Measurements from ENCODE around the gene LIPA. TPM values are rescaled to one million over a fixed set of nuclear protein-coding genes. Genes with fewer than 3 reads are reported as not detected.
"Not testable (repeated sequence)": the region's sequence is repeated elsewhere in the genome, so short reads cannot be mapped to it uniquely, and the experiment has no call there.

Gene LIPA
- total and polyA plus RNA-seq, 4 donors = 26.3 to 83.3 (median 56.7) TPM

DNA sequence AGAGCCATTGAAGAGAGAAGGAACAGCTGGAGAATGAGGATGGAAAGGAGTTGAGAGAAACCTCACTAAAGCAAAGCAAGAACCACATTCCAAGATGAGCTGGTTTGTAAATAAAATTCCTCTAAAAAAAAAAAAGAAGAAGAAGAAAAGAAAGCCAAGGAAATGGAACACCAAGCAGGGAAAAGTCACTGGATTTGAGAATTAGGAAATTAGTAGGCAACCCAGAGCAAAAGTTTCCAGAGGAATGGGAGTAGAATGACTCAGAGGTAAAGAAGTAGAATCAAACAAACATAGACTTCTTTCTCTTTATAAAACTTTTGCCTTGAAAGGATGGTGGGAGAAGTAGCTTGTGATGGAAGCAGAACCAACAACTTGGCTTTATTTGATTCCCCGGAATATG, 48.3 kb downstream of the LIPA start:
- H3K27ac ChIP-seq (ENCODE audit: low read depth in 1 of 2, low read length in 2 of 2) = no peak overlapping the region
- intact Hi-C loops (cut with DNase I) = no loop called here
- H3K36me3 ChIP-seq (ENCODE audit: control insufficient read depth in 1 of 2, insufficient read depth in 2 of 2, low read length in 1 of 2) = no peaks in the 10 kb centered on the region
- H3K4me1 ChIP-seq (ENCODE audit: control insufficient read depth in 1 of 2, insufficient read depth in 2 of 2, low read length in 2 of 2) = no peaks in the 10 kb centered on the region
- peaks cover 0 to 5% of the 10 kb centered on the region in 2 donors for H3K27me3 ChIP-seq (ENCODE audit: control insufficient read depth in 1 of 2, insufficient read depth in 2 of 2, low read length in 1 of 2)
- WGBS, 2 donors = 89 to 92% methylated on average over 1 of the region's 1 CpG
- H3K9me3 ChIP-seq (ENCODE audit: control insufficient read depth, low read length) = no peaks in the 10 kb centered on the region
- no peak overlapping the region for H3K4me3 ChIP-seq (ENCODE audit: low read length in 2 of 2)
- DNase-seq (no peak), ATAC-seq (ENCODE audit: low FRiP score) (no peak)

DNA sequence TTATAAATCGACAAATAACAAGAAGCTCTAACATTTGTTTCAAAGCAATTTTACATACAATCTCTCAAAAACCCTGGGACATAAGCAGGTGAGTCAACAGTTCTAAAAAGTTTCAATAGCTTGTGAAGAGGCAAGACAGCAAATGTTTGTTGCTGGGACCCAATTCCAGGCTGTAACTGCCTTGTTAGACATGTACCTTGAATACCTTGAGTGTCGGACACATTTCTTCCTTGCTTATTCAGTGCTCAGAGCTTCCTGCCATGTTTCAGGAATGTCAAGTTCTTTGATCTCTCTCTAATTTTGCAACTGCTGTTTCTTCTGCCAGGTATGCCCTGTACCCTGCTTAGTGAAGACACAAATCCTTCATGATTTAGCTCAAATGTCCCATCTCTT, 49.5 kb downstream of the LIPA start:
- no peak overlapping the region for H3K4me3 ChIP-seq (ENCODE audit: low read length in 2 of 2)
- H3K4me1 ChIP-seq (ENCODE audit: control insufficient read depth in 1 of 2, insufficient read depth in 2 of 2, low read length in 2 of 2) = no peaks in the 10 kb centered on the region
- no peaks in the 10 kb centered on the region for H3K9me3 ChIP-seq (ENCODE audit: control insufficient read depth, low read length)
- no peaks in the 10 kb centered on the region for H3K36me3 ChIP-seq (ENCODE audit: control insufficient read depth in 1 of 2, insufficient read depth in 2 of 2, low read length in 1 of 2)
- intact Hi-C loops (cut with DNase I) = no loop called here
- no peak overlapping the region for H3K27ac ChIP-seq (ENCODE audit: low read depth in 1 of 2, low read length in 2 of 2)
- peaks cover 0 to 5% of the 10 kb centered on the region in 2 donors for H3K27me3 ChIP-seq (ENCODE audit: control insufficient read depth in 1 of 2, insufficient read depth in 2 of 2, low read length in 1 of 2)
- DNase-seq (no peak), ATAC-seq (ENCODE audit: low FRiP score) (no peak)
- 66 to 91% methylated on average over 2 of the region's 2 CpGs for WGBS, 2 donors

DNA sequence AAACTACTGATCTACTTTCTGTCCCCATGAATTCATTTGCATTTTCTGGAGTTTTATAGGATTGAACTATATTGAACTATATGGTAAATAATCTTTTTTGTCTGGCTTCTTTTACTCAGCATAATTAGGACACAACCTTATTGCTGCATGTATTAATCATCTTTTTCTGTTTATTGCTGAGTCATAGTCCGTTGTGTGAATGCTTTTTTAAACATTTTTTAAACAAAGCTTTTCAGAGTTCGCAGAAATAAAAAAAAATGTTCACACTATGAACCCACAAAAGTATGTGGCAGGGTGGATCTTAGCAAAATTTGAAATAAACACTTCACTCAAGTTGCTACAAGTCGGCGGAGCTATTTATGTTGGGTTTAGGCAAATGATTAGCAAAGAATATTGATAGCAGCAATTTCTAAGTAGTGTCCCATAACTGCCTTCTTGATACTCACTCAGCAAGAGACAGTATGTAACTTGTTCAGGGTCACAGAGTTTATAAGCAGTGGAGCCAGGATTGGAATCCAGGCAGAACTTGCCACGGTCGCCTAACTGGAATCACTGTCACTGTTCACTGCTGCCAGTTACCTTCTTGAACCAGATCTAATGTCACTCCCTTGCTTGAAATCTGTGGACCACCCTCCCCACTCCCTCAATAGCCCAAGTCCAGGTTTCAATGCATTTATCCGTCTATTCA, 50.1 kb downstream of the LIPA start:
- Histone ChIP-seq H3K9me3 (ENCODE audit: control insufficient read depth, low read length) (no peaks in the 10 kb centered on the region), H3K27me3 (ENCODE audit: control insufficient read depth in 1 of 2, insufficient read depth in 2 of 2, low read length in 1 of 2) (peaks cover 0 to 5% of the 10 kb centered on the region in 2 donors)
- no peak for DNase-seq

DNA sequence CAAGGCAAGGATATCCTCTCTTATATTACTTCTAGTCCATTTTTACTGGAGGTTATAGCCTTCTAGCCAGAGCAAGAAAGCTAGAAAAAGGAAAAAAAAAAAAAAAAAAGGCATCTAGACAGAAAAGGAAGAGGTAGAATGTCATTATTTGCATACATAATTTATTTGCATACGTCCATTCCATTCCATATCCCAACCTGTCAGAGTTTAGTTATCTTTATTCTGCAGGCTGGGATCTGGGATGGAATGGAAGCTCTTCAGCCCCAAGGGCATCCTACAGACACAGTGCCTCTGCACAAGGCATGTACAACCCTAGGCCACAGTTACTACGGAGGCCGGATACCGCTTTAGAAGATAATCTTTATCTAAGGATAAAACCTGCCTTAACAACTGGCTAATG, 54.1 kb downstream of the LIPA start:
- Histone ChIP-seq H3K4me1 (ENCODE audit: control insufficient read depth in 1 of 2, insufficient read depth in 2 of 2, low read length in 2 of 2) (no peaks in the 10 kb centered on the region), H3K36me3 (ENCODE audit: control insufficient read depth in 1 of 2, insufficient read depth in 2 of 2, low read length in 1 of 2) (no peaks in the 10 kb centered on the region), H3K4me3 (ENCODE audit: low read length in 2 of 2) (no peak overlapping the region), H3K27ac (ENCODE audit: low read depth in 1 of 2, low read length in 2 of 2) (no peak overlapping the region), H3K9me3 (ENCODE audit: control insufficient read depth, low read length) (no peaks in the 10 kb centered on the region), H3K27me3 (ENCODE audit: control insufficient read depth in 1 of 2, insufficient read depth in 2 of 2, low read length in 1 of 2) (peaks cover 0 to 5% of the 10 kb centered on the region in 2 donors)
- 84 to 94% methylated on average over 4 of the region's 4 CpGs for WGBS, 2 donors
- no peak for ATAC-seq (ENCODE audit: low FRiP score)
- intact Hi-C loops (cut with DNase I) = no loop called here
- DNase-seq = no peak

More for the DNA sequence above, 50.1 kb downstream of the LIPA start:
- no peaks in the 10 kb centered on the region for H3K4me1 ChIP-seq (ENCODE audit: control insufficient read depth in 1 of 2, insufficient read depth in 2 of 2, low read length in 2 of 2)
- intact Hi-C loops (cut with DNase I) = no loop called here
- 63 to 73% methylated on average over 7 of the region's 7 CpGs for WGBS, 2 donors
- no peak for ATAC-seq (ENCODE audit: low FRiP score)
- no peak overlapping the region for H3K4me3 ChIP-seq (ENCODE audit: low read length in 2 of 2)
- H3K36me3 ChIP-seq (ENCODE audit: control insufficient read depth in 1 of 2, insufficient read depth in 2 of 2, low read length in 1 of 2) = no peaks in the 10 kb centered on the region
- no peak overlapping the region for H3K27ac ChIP-seq (ENCODE audit: low read depth in 1 of 2, low read length in 2 of 2)

DNA sequence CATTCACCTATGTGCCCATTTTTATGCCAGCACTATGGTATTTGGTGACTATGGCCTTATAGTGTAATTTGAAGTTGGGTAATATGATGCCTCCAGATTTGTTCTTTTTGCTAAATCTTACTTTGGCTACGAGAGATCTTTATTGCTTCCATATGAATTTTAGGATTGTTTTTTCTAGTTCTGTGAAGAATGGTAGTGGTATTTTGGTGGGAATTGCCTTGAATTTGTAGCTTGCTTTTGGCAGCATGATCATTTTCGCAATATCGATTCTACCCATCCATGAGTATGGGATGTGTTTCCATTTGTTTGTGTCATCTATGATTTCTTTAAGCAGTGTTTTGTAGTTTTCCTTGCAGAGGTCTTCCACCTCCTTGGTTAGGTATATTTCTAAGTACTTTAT, 60.3 kb downstream of the LIPA start:
- intact Hi-C loops (cut with DNase I); DNase-seq; H3K36me3 ChIP-seq (ENCODE audit: control insufficient read depth in 1 of 2, insufficient read depth in 2 of 2, low read length in 1 of 2); H3K27me3 ChIP-seq (ENCODE audit: control insufficient read depth in 1 of 2, insufficient read depth in 2 of 2, low read length in 1 of 2); H3K4me3 ChIP-seq (ENCODE audit: low read length in 2 of 2); H3K27ac ChIP-seq (ENCODE audit: low read depth in 1 of 2, low read length in 2 of 2); H3K4me1 ChIP-seq (ENCODE audit: control insufficient read depth in 1 of 2, insufficient read depth in 2 of 2, low read length in 2 of 2); ATAC-seq (ENCODE audit: low FRiP score); H3K9me3 ChIP-seq (ENCODE audit: control insufficient read depth, low read length): not testable (repeated sequence)
- 87 to 92% methylated on average over 3 of the region's 3 CpGs for WGBS, 2 donors

DNA sequence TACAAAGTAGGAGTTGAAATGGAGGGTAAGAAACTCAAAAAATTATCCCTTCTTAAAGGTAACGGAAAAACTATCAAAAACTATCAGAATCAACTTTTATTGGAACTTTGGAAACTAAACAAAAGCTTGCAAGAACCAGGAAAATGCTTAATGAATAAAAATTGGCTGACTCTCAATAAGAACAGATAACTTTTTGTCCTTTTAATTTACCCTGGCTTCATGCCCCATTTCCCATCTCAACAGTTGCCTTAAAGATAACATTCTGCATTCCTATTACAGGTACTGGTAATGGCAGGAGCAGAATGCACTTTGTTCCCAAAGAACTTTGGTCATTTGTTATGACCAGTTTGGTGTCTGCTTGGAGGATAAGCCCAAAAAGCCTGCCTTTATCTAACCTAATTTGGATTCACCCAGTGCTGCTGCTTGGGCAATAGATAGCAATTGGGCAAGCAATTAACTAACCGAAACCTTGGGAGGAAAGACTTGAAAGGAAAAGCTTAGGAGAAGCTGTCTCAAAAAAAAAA, 62.3 kb downstream of the LIPA start:
- DNase-seq (no peak), ATAC-seq (ENCODE audit: low FRiP score) (no peak)
- Histone ChIP-seq H3K4me3 (ENCODE audit: low read length in 2 of 2) (no peak overlapping the region), H3K4me1 (ENCODE audit: control insufficient read depth in 1 of 2, insufficient read depth in 2 of 2, low read length in 2 of 2) (peaks cover 0 to 5% of the 10 kb centered on the region in 2 donors), H3K27me3 (ENCODE audit: control insufficient read depth in 1 of 2, insufficient read depth in 2 of 2, low read length in 1 of 2) (no peaks in the 10 kb centered on the region), H3K27ac (ENCODE audit: low read depth in 1 of 2, low read length in 2 of 2) (no peak overlapping the region), H3K36me3 (ENCODE audit: control insufficient read depth in 1 of 2, insufficient read depth in 2 of 2, low read length in 1 of 2) (no peaks in the 10 kb centered on the region), H3K9me3 (ENCODE audit: control insufficient read depth, low read length) (no peaks in the 10 kb centered on the region)
- WGBS, 2 donors = 93 to 94% methylated on average over 2 of the region's 2 CpGs
- intact Hi-C loops (cut with DNase I) = no loop called here

DNA sequence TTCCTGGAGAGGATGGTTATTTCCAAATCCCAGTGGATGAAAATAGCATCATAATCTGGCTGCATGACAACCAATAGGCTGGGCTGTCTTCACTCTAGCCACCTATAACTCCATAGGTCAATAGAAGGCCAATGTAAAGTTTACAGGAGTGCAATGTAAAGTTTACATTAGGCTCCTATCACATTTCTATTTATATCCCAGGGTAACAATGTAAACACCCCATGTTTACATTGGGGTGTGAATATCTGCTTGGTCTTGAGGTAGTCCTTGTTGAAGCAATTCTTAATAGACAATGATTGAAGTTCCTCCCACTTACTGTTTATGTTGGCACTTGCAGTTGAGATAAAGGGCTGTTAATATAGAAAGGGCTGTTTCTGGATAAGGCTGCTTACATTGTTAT, 65.9 kb downstream of the LIPA start:
- intact Hi-C loops (cut with DNase I) = no loop called here

DNA sequence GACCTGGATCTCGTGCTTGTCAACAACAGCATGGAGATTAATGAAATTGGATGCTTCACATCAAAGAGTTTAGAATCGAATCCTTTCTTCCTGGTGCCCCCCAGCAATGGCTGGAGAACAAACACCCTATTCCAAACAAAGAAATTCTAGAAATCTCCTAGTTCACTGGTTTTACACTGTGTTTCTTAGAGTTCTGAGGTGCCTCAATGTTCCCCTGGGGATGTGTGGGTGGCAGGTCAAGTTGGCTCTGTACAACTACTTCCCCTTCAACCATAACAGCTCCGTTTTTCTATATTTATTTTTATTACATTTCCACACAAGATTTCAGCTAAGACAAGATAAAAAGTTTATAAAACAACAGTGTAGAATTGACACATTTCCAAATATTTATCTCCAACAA, 66.9 kb downstream of the LIPA start:
- Histone ChIP-seq H3K9me3 (ENCODE audit: control insufficient read depth, low read length) (peaks cover 3% of the 10 kb centered on the region), H3K4me1 (ENCODE audit: control insufficient read depth in 1 of 2, insufficient read depth in 2 of 2, low read length in 2 of 2) (peaks cover 0 to 5% of the 10 kb centered on the region in 2 donors), H3K36me3 (ENCODE audit: control insufficient read depth in 1 of 2, insufficient read depth in 2 of 2, low read length in 1 of 2) (no peaks in the 10 kb centered on the region), H3K27me3 (ENCODE audit: control insufficient read depth in 1 of 2, insufficient read depth in 2 of 2, low read length in 1 of 2) (no peaks in the 10 kb centered on the region), H3K4me3 (ENCODE audit: low read length in 2 of 2) (no peak overlapping the region), H3K27ac (ENCODE audit: low read depth in 1 of 2, low read length in 2 of 2) (no peak overlapping the region)
- no peak for DNase-seq
- ATAC-seq (ENCODE audit: low FRiP score) = no peak
- 47 to 56% methylated on average over 3 of the region's 3 CpGs for WGBS, 2 donors
- intact Hi-C loops (cut with DNase I) = no loop called here

More for the DNA sequence above, 65.9 kb downstream of the LIPA start:
- H3K4me1 ChIP-seq (ENCODE audit: control insufficient read depth in 1 of 2, insufficient read depth in 2 of 2, low read length in 2 of 2) = peaks cover 0 to 5% of the 10 kb centered on the region in 2 donors
- DNase-seq = no peak
- no peaks in the 10 kb centered on the region for H3K27me3 ChIP-seq (ENCODE audit: control insufficient read depth in 1 of 2, insufficient read depth in 2 of 2, low read length in 1 of 2)
- peaks cover 1% of the 10 kb centered on the region for H3K9me3 ChIP-seq (ENCODE audit: control insufficient read depth, low read length)
- H3K4me3 ChIP-seq (ENCODE audit: low read length in 2 of 2) = no peak overlapping the region
- ATAC-seq (ENCODE audit: low FRiP score) = no peak
- H3K27ac ChIP-seq (ENCODE audit: low read depth in 1 of 2, low read length in 2 of 2) = no peak overlapping the region
- no peaks in the 10 kb centered on the region for H3K36me3 ChIP-seq (ENCODE audit: control insufficient read depth in 1 of 2, insufficient read depth in 2 of 2, low read length in 1 of 2)

DNA sequence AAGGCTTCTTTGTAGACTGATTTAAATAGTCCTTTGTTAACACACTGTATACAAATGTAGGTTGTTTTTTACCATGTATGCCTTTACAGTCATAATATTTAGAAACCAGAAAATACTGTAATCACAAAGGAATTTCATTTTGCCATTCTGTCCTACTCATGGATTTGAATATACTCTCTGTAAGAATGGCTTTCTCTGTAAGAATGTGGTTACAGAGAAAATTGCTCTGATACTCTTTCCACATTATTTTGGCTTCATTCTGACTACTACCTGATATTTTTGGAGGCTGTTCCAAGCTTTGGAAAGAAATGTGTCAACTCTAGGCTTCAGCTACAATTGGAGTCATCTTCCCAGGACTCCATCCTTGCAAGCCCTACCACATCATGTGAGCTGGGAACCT, 68.0 kb downstream of the LIPA start:
- Histone ChIP-seq H3K9me3 (ENCODE audit: control insufficient read depth, low read length) (peaks cover 3% of the 10 kb centered on the region), H3K27ac (ENCODE audit: low read depth in 1 of 2, low read length in 2 of 2) (no peak overlapping the region), H3K4me3 (ENCODE audit: low read length in 2 of 2) (no peak overlapping the region), H3K4me1 (ENCODE audit: control insufficient read depth in 1 of 2, insufficient read depth in 2 of 2, low read length in 2 of 2) (peaks cover 0 to 5% of the 10 kb centered on the region in 2 donors), H3K36me3 (ENCODE audit: control insufficient read depth in 1 of 2, insufficient read depth in 2 of 2, low read length in 1 of 2) (no peaks in the 10 kb centered on the region), H3K27me3 (ENCODE audit: control insufficient read depth in 1 of 2, insufficient read depth in 2 of 2, low read length in 1 of 2) (no peaks in the 10 kb centered on the region)
- ATAC-seq (ENCODE audit: low FRiP score) (no peak), DNase-seq (no peak)
- intact Hi-C loops (cut with DNase I) = no loop called here

All from aorta (tissue), 5 donors.